Endothelial cell of umbilical vein (primary cell): Measurements from ENCODE around the gene GNAQ. TPM values are rescaled to one million over a fixed set of nuclear protein-coding genes. Genes with fewer than 3 reads are reported as not detected.

ENCODE experiments used
- BruUV-seq: library from RNA; stranded (reverse); fragments of 400-500 nt; replicated peaks from 2 replicates; lab custom pipeline; 2021; lab: Mats Ljungman, UMichigan
- CTCF ChIA-PET: fragments of 300-600, 350-600 bp; sonication (Branson Sonifier 250); formaldehyde crosslinking; loops from one replicate; lab custom pipeline; 2021; ENCODE audit warnings: antibody characterized with exemption, inconsistent platforms; lab: Charles Lee
- POLR2A ChIA-PET: fragments of 300-600, 350-600 bp; sonication (Branson Sonifier 250); formaldehyde crosslinking; loops from one replicate; lab custom pipeline; 2021; ENCODE audit warnings: antibody characterized with exemption, inconsistent platforms; lab: Charles Lee
- DNase-seq: peaks from one replicate; pipeline ENCODE4 v3.0.0-alpha.2; 2011; ENCODE audit warnings: low read depth, low spot score
- FAIRE-seq: peaks from 2 replicates; lab custom pipeline; 2011; peaks lifted over from hg19 to GRCh38; lab: Jason Lieb, UNC
- H2AFZ ChIP-seq: 2 replicates; pipeline ENCODE4 v1.6.0; 2012; ENCODE audit warnings: low read depth, low read length, control low read depth, inconsistent platforms
- H3K27ac ChIP-seq: 2 replicates; pipeline ENCODE4 v1.5.1; 2011; ENCODE audit warnings: low read depth, mild to moderate bottlenecking, control low read depth, low read length, moderate library complexity; ENCODE audit not compliant: insufficient read depth
- H3K27me3 ChIP-seq, 2 experiments: 2 replicates each; pipeline versions ENCODE4 v1.6.0 to v1.6.1; 2011; ENCODE audit warnings: low read length in 2 of 2, mixed read lengths in 1 of 2; ENCODE audit not compliant: control insufficient read depth in 2 of 2, insufficient read depth in 2 of 2
- H3K36me3 ChIP-seq, 2 experiments: 2 replicates in 1 of 2; 3 replicates in 1 of 2; pipeline ENCODE4 v1.5.1; 2011; ENCODE audit warnings: low read length in 2 of 2, mild to moderate bottlenecking in 1 of 2, moderate library complexity in 1 of 2; ENCODE audit not compliant: control insufficient read depth in 2 of 2, insufficient read depth in 2 of 2; ENCODE audit errors: extremely low read depth in 1 of 2
- H3K4me1 ChIP-seq: 3 replicates; pipeline ENCODE4 v1.5.1; 2011; ENCODE audit warnings: mild to moderate bottlenecking, low read length; ENCODE audit not compliant: control insufficient read depth, insufficient read depth; ENCODE audit errors: extremely low read depth
- H3K4me2 ChIP-seq: 2 replicates; pipeline ENCODE4 v1.6.1; 2011; ENCODE audit warnings: low read length, control low read depth, mixed read lengths; ENCODE audit not compliant: insufficient read depth
- H3K4me3 ChIP-seq, 3 experiments: fragments of 200-600 bp in 1 of 3; sonication (generic), shearing (Covaris generic) in 1 of 3; replicated peaks in 1 of 3; 2 replicates each; pipeline ENCODE4 v1.5.1; 2011 to 2016; ENCODE audit warnings: control low read depth in 3 of 3, low read length in 3 of 3, mild to moderate bottlenecking in 2 of 3, inconsistent platforms in 1 of 3, low read depth in 1 of 3, moderate library complexity in 1 of 3; ENCODE audit not compliant: insufficient read depth in 1 of 3
- H3K79me2 ChIP-seq: 2 replicates; pipeline ENCODE4 v1.6.0; 2012; ENCODE audit warnings: low read length, inconsistent platforms; ENCODE audit not compliant: control insufficient read depth, insufficient read depth
- H3K9ac ChIP-seq: replicated peaks from 2 replicates; pipeline ENCODE3; 2011; ENCODE audit warnings: low read length, control low read depth; ENCODE audit not compliant: insufficient read depth; ENCODE audit errors: extremely low read depth
- H3K9me1 ChIP-seq: replicated peaks from 3 replicates; pipeline ENCODE4 v1.6.0; 2011; ENCODE audit warnings: mild to moderate bottlenecking, low read length; ENCODE audit not compliant: control insufficient read depth, insufficient read depth; ENCODE audit errors: extremely low read depth
- H3K9me3 ChIP-seq: replicated peaks from 2 replicates; pipeline ENCODE4 v1.5.1; 2012; ENCODE audit warnings: low read length, inconsistent platforms; ENCODE audit not compliant: control insufficient read depth, insufficient read depth
- H4K20me1 ChIP-seq: replicated peaks from 2 replicates; pipeline ENCODE3; 2011; ENCODE audit warnings: mild to moderate bottlenecking, low read length; ENCODE audit not compliant: control insufficient read depth, insufficient read depth; ENCODE audit errors: extremely low read depth
- EZH2 ChIP-seq: IDR thresholded peaks from 2 replicates; pipeline ENCODE4 v1.6.1; 2012; ENCODE audit warnings: borderline replicate concordance, low read depth, mild to moderate bottlenecking, moderate library complexity, low read length, inconsistent platforms; ENCODE audit not compliant: severe bottlenecking
- FOS ChIP-seq: IDR thresholded peaks from 2 replicates; pipeline ENCODE4 v1.6.1; 2011; ENCODE audit warnings: mild to moderate bottlenecking, low read length, moderate library complexity, borderline replicate concordance; ENCODE audit not compliant: insufficient read depth
- GATA2 ChIP-seq: IDR thresholded peaks from 2 replicates; pipeline ENCODE4 v1.7.0; 2011; ENCODE audit warnings: low read depth, mild to moderate bottlenecking, moderate library complexity, mixed read lengths, low read length; ENCODE audit not compliant: insufficient read length, insufficient read depth
- JUN ChIP-seq: IDR thresholded peaks from 2 replicates; pipeline ENCODE4 v1.6.1; 2011; ENCODE audit warnings: borderline replicate concordance, low read depth; ENCODE audit not compliant: insufficient read length, insufficient read depth
- MYC ChIP-seq: IDR thresholded peaks from one replicate; pipeline ENCODE4 v1.6.1; 2011; ENCODE audit warnings: mild to moderate bottlenecking, low read depth, low read length
- POLR2A ChIP-seq: IDR thresholded peaks from 2 replicates; pipeline ENCODE4 v1.6.1; 2012; ENCODE audit warnings: low read depth, mild to moderate bottlenecking, control low read depth, low read length
- POLR2AphosphoS5 ChIP-seq: IDR thresholded peaks from 2 replicates; pipeline ENCODE4 v1.6.1; 2012; ENCODE audit warnings: low read depth, mild to moderate bottlenecking, control low read depth, low read length, moderate library complexity; ENCODE audit not compliant: insufficient read depth
- dilution Hi-C: fragments of 300-500 bp; cut with MboI; formaldehyde crosslinking; loops from one replicate; pipeline ENCODE4 v1.15.0; 2019; ENCODE audit warnings: low sequenced_read_pairs; ENCODE audit not compliant: extremely low pct_ligation_motif_present
- intact Hi-C: fragments of 100-400 bp; cut with micrococcal nuclease; formaldehyde crosslinking; loops from one replicate; pipeline ENCODE4 v1.10.0; 2022
- polyA plus RNA-seq, 4 experiments: library from polyadenylated mRNA; depleted of rRNA in 3 of 4; stranded (reverse) in 3 of 4; unstranded in 1 of 4; fragments of >200 nt; gene quantifications; 2 replicates each; pipeline versions ENCODE4 v1.2.1 to v1.2.3, GENCODE V29; 2011 to 2012; ENCODE audit warnings: missing spikeins in 1 of 4
- total RNA-seq: library from RNA; stranded (reverse); gene quantifications from 2 replicates; pipeline ENCODE4 v1.2.3, GENCODE V29; 2021
- TF ChIP-seq, protein P1 (sequence below): IDR thresholded peaks from 2 replicates; pipeline ENCODE4 v1.6.1; 2011; ENCODE audit not compliant: insufficient read depth, insufficient read length
- TF ChIP-seq, protein P2 (sequence below), 2 donors: IDR thresholded peaks; 1 replicate in 1 of 2; 2 replicates in 1 of 2; pipeline ENCODE4 v1.5.1; 2011; ENCODE audit warnings: low read length in 2 of 2, mild to moderate bottlenecking in 2 of 2, moderate library complexity in 2 of 2, control low read depth in 1 of 2, inconsistent platforms in 1 of 2, low read depth in 1 of 2; ENCODE audit not compliant: insufficient read depth in 1 of 2; ENCODE audit errors: extremely low read depth in 1 of 2

Gene GNAQ
- total and polyA plus RNA-seq, 2 donors (not counting 3 experiments of a cell fraction or from before 2014, with no cell fraction given) = 26.1 to 67.3 TPM

DNA sequence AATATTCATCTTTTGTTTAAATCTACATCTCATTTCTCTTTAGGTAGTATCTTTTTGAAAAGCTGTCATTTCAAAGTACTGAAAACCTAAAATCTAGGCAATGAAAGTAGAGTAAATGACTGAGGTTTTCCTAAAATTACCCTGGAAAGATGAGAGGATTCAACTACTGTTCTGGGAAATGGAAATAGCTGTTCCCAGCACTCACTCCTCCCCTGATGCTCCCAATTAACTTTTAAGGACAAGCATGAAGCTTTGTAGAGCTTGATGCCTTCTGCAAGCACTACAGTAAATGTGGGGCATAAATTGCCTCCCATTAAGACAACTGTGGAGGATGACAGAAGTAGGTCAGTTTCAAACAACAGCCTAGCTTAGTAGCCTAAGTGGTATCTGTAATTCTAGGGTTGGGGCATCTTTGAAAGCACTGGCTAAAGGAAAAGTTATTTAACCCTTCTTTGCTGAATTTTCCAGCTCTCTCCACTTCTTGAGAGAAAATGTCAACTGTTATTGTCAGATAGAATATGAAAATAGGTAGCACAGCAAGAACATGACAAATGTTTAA is 283.3 kb downstream of the GNAQ start:
- Histone ChIP-seq H3K27me3 (no peaks in the 10 kb centered on the region), H3K36me3 (peaks cover 0 to 2% of the 10 kb centered on the region in 2 experiments), H3K9me1 (no peaks in the 10 kb centered on the region), H3K9ac (no peak overlapping the region), H3K9me3 (no peaks in the 10 kb centered on the region), H3K79me2 (no peaks in the 10 kb centered on the region), H2AFZ (no peak overlapping the region), H4K20me1 (no peaks in the 10 kb centered on the region), H3K4me1 (peaks cover 24% of the 10 kb centered on the region), H3K4me2 (no peak overlapping the region), H3K4me3 (no peak overlapping the region), H3K27ac (no peak overlapping the region)
- intact Hi-C loops = no loop called here
- no TSS peak for BruUV-seq
- POLR2A ChIA-PET = no interaction called here
- DNase-seq (no peak), FAIRE-seq (no peak)
- CTCF ChIA-PET = interaction anchor here (1.2 to 1.5 kb wide), 2 partner anchors 85 to 315 kb away, joined by 4 to 9 read pairs; no protein-coding TSS in a partner anchor
- no peak for TF ChIP-seq POLR2AphosphoS5
- no peak for TF ChIP-seq GATA2
- TF ChIP-seq MYC = no peak
- TF ChIP-seq EZH2 = no peak
- TF ChIP-seq, protein P1, sequence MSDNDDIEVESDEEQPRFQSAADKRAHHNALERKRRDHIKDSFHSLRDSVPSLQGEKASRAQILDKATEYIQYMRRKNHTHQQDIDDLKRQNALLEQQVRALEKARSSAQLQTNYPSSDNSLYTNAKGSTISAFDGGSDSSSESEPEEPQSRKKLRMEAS = no peak
- TF ChIP-seq, protein P2, sequence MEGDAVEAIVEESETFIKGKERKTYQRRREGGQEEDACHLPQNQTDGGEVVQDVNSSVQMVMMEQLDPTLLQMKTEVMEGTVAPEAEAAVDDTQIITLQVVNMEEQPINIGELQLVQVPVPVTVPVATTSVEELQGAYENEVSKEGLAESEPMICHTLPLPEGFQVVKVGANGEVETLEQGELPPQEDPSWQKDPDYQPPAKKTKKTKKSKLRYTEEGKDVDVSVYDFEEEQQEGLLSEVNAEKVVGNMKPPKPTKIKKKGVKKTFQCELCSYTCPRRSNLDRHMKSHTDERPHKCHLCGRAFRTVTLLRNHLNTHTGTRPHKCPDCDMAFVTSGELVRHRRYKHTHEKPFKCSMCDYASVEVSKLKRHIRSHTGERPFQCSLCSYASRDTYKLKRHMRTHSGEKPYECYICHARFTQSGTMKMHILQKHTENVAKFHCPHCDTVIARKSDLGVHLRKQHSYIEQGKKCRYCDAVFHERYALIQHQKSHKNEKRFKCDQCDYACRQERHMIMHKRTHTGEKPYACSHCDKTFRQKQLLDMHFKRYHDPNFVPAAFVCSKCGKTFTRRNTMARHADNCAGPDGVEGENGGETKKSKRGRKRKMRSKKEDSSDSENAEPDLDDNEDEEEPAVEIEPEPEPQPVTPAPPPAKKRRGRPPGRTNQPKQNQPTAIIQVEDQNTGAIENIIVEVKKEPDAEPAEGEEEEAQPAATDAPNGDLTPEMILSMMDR (IDR thresholded peaks at IDR 0.05; ENCODE audit: extremely low read depth in 1 of 2, insufficient read depth in 1 of 2, low read depth in 1 of 2, low read length in 2 of 2) = no peak
- no peak for TF ChIP-seq POLR2A
- TF ChIP-seq JUN = no peak
- no peak for TF ChIP-seq FOS
- dilution Hi-C loops = no loop called here
